Left ventricle myocardium superior (tissue), 1 donor: ENCODE measurements around the gene SLC15A1. TPM values are rescaled to one million over a fixed set of nuclear protein-coding genes. Genes with fewer than 3 reads are reported as not detected.

Experiments used
- ATAC-seq: fragments of 200-7000 bp; cut with Tn5 transposase; one replicate; pipeline ENCODE4 v1.9.1; 2020; ENCODE audit warnings: mild to moderate bottlenecking, moderate library complexity
- DNase-seq: peaks from one replicate; pipeline ENCODE4 v3.0.0-alpha.2; 2020
- intact Hi-C: fragments of 100-400 bp; cut with micrococcal nuclease; formaldehyde crosslinking; loops from one replicate; pipeline ENCODE4 v1.11.0; 2022
- total RNA-seq: library from RNA; stranded (reverse); fragmentation: NEBNext Ultra II Directional; extraction: Animal tissue kit (Norgen Biotek cat#: 25700); gene quantifications from one replicate; pipeline ENCODE4 v1.2.1, GENCODE V29; 2021
- donor health status: DM: no; HTN: yes; CAD: no; lungs with severe emphysema.

SLC15A1 gene
- total RNA-seq, 1 donor from 2014 or later = not detected

- intact Hi-C loops = loop anchor here (10.0 kb wide), 1 partner anchor 821 kb away; no protein-coding TSS in a partner anchor
- no peak for ATAC-seq
These were observed 76.6 kb downstream of the SLC15A1 start for GRCh38 chr13:98675837-98676236.

GRCh38 chr13:98675066-98675465, 77.4 kb downstream of the SLC15A1 start:
- no peak for ATAC-seq
- no peak for DNase-seq
- intact Hi-C loops = loop anchor here (10.0 kb wide), 1 partner anchor 820 kb away; no protein-coding TSS in a partner anchor

More at GRCh38 chr13:98675837-98676236, 76.6 kb downstream of the SLC15A1 start:
- no peak for DNase-seq

- DNase-seq = peak; percentile 66
- intact Hi-C loops = loop anchor here (10.0 kb wide), 1 partner anchor 818 kb away; no protein-coding TSS in a partner anchor
- peak; percentile 95 for ATAC-seq
These were observed 79.4 kb downstream of the SLC15A1 start for GRCh38 chr13:98672947-98673613.

GRCh38 chr13:98668155-98668554, 84.3 kb downstream of the SLC15A1 start:
- intact Hi-C loops = no loop called here
- DNase-seq = no peak
- ATAC-seq = no peak

GRCh38 chr13:98665638-98665995, 86.9 kb downstream of the SLC15A1 start:
- no peak for ATAC-seq
- intact Hi-C loops = no loop called here
- no peak for DNase-seq

- DNase-seq (no peak), ATAC-seq (no peak)
- intact Hi-C loops = no loop called here
These were observed 87.4 kb downstream of the SLC15A1 start for GRCh38 chr13:98664924-98665637.

- intact Hi-C loops = no loop called here
- DNase-seq (no peak), ATAC-seq (no peak)
These were observed 88.0 kb downstream of the SLC15A1 start for GRCh38 chr13:98664510-98664909.

- intact Hi-C loops = no loop called here
- ATAC-seq = no peak
- DNase-seq = no peak
These were observed 88.4 kb downstream of the SLC15A1 start for GRCh38 chr13:98664047-98664446.

GRCh38 chr13:98658131-98658530, 94.3 kb downstream of the SLC15A1 start:
- DNase-seq (no peak), ATAC-seq (peak; percentile 48)
- intact Hi-C loops = loop anchor here (10.0 kb wide), 1 partner anchor 213 kb away; no protein-coding TSS in a partner anchor

GRCh38 chr13:98657506-98658085, 94.9 kb downstream of the SLC15A1 start:
- intact Hi-C loops = loop anchor here (10.0 kb wide), 1 partner anchor 213 kb away; no protein-coding TSS in a partner anchor

GRCh38 chr13:98656223-98656622, 96.2 kb downstream of the SLC15A1 start:
- ATAC-seq = no peak
- intact Hi-C loops = loop anchor here (10.0 kb wide), 1 partner anchor 211 kb away; no protein-coding TSS in a partner anchor
- DNase-seq = no peak

More at GRCh38 chr13:98657506-98658085, 94.9 kb downstream of the SLC15A1 start:
- ATAC-seq (no peak), DNase-seq (no peak)

GRCh38 chr13:98653463-98653985, 98.9 kb downstream of the SLC15A1 start:
- DNase-seq (peak; percentile 83), ATAC-seq (peak; percentile 93)
- intact Hi-C loops = loop anchor here (10.0 kb wide), 1 partner anchor 209 kb away; no protein-coding TSS in a partner anchor

- no peak for ATAC-seq
- intact Hi-C loops = loop anchor here (10.0 kb wide), 1 partner anchor 208 kb away; no protein-coding TSS in a partner anchor
- no peak for DNase-seq
These were observed 99.6 kb downstream of the SLC15A1 start for GRCh38 chr13:98652721-98653462.

- intact Hi-C loops = loop anchor here (10.0 kb wide), 1 partner anchor 207 kb away; no protein-coding TSS in a partner anchor
- DNase-seq = no peak
- no peak for ATAC-seq
These were observed 100.2 kb downstream of the SLC15A1 start for GRCh38 chr13:98652276-98652675.

- intact Hi-C loops = loop anchor here (10.0 kb wide), 1 partner anchor 207 kb away; no protein-coding TSS in a partner anchor
- no peak for ATAC-seq
- no peak for DNase-seq
These were observed 100.7 kb downstream of the SLC15A1 start for GRCh38 chr13:98651744-98652143.

- no peak for ATAC-seq
- intact Hi-C loops = loop anchor here (10.0 kb wide), 1 partner anchor 206 kb away; no protein-coding TSS in a partner anchor
- no peak for DNase-seq
These were observed 101.9 kb downstream of the SLC15A1 start for GRCh38 chr13:98650396-98651107.

- ATAC-seq = no peak
- no peak for DNase-seq
- intact Hi-C loops = loop anchor here (10.0 kb wide), 1 partner anchor 205 kb away; no protein-coding TSS in a partner anchor
These were observed 102.6 kb downstream of the SLC15A1 start for GRCh38 chr13:98649861-98650260.

GRCh38 chr13:98648686-98649085, 103.8 kb downstream of the SLC15A1 start:
- ATAC-seq = no peak
- intact Hi-C loops = no loop called here
- no peak for DNase-seq
